GM12873 (cell line): ENCODE data around the gene PSKH1.

Experiments
- CTCF ChIP-seq: IDR thresholded peaks from 2 replicates; pipeline ENCODE4 v1.5.1; 2012; ENCODE audit warnings: low read depth, mild to moderate bottlenecking, moderate library complexity, low read length, control low read depth; ENCODE audit not compliant: insufficient read depth; ENCODE audit errors: missing control alignments

Gene PSKH1

GRCh38 chr16:67971111-67971510 lies 78.1 kb downstream of the PSKH1 start:
- TF ChIP-seq CTCF, result no peak

GRCh38 chr16:67975321-67976105 lies 82.5 kb downstream of the PSKH1 start:
- no peak for TF ChIP-seq CTCF

DNA sequence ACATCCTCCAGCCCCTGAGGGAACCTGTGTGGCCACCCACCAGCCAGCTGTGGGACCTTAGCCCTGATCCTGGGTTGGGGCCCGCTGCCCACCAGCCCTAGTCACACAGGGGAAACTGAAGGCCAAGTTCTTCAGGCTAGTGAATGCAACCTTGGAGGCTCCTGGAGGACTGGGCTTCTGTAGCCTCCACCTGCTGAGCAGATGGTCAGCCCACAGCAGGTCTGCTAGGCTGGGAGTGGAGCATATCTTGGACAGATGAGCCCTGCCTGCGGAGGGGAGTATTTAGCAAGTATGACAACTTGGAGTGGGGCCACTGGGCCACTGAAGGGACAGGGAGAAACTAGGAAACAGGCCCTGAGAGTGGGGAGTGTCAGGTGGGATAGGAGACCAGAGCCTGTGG lies 83.2 kb downstream of the PSKH1 start:
- no peak for TF ChIP-seq CTCF

- no peak for TF ChIP-seq CTCF
These were observed 84.0 kb downstream of the PSKH1 start for GRCh38 chr16:67977005-67977404.

DNA sequence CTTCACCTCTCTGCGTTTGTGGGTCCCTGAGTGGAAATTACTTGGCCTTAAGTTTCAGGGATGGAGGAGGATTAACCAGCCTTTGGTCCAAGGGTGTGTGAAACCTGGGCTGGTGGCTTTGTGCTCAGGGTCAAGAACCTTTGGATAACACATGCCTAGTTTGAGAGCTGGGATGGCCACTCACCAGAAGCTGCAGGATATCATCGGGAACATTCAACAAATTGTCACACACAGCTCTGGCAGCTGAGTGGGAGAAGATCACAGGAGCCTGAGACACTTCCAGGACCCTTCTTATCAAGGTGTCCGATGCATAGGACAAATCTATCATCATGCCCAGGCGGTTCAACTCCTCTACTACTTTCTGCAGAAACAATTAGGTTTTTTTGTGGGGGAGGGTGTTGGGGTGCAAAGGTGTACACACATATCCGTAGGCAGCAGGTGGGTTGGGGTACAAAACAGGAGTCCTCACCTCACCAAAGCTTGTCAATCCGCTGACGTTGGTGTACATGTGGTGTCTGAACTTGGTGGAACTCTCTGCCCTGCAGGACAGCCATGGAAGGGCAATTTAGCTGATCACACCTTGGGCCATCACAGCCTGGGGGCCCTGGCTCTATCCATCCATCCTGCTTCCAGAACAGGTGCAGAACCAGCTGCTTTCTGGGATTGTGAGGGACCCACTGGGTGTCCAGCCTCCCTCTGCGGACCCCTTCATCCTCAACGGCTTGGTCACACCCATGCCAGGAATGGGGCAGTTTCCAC lies 84.6 kb downstream of the PSKH1 start:
- TF ChIP-seq CTCF, result no peak
